GM21786 (cell line): Measurements from ENCODE around the gene WIZ.

Experiments
- ATAC-seq: cut with Tn5 transposase; IDR thresholded peaks from one replicate; pipeline ENCODE4 v1.9.1; 2021; ENCODE audit not compliant: unreplicated experiment

Gene WIZ

GRCh38 chr19:15445227-15445605 lies 4.5 kb downstream of the WIZ start:
- ATAC-seq: no peak

DNA sequence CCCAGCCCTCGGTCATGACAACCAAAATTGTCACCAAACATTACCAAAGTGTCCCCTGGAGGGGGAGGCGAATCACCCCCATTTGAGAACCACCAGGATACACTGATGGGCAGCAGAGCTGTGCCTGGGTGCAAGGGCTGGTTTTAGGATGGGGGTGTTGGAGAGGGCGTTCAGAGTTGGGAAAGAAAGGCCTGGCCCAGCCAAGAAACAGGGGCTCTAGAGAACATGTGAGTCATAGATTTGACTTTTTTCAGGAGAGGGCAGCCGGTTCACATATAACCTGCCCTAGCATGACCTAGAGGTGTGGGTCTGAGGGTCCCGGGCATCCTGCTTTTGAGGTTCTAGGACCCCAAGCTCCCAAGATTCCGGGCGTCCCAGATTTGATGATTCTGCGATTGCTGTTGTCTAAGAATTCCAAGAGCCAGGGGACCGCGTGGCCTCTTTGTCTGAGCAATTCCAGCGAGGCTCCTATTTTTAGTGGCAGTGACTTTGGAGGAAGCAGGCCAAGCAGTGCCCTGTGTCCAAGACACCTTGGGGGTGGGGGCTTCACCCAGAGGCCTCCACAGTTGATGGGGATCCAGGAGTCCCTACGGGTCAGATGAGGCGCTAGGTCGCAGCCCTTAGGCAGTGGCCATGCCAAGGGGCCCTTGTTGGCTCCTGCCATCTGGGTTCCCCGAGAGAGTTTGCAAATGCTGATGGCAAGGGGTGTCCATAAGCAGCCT lies 5.1 kb downstream of the WIZ start:
- ATAC-seq: no peak

- no peak for ATAC-seq
Measured at GRCh38 chr19:15443838-15444237, 5.9 kb downstream of the WIZ start.

DNA sequence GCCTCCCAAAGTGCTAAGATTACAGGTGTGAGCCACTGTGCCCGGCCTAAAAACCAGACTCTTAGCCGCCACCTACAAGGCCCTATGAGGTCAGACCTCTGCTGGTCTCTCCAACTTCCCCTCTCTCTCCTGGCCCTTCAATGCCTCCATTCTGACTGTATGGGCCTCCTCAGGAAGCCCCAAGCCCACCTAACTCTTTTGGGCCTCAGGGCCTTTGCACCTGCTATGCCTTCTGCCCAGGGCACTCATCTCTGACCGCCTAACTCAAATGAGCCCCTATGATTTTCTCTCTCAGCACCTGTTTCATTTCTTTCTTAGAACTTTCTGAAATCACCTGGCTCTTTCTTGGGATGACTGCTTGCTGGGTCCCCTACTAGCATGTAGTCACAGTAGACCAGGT lies 6.4 kb downstream of the WIZ start:
- ATAC-seq: no peak

DNA sequence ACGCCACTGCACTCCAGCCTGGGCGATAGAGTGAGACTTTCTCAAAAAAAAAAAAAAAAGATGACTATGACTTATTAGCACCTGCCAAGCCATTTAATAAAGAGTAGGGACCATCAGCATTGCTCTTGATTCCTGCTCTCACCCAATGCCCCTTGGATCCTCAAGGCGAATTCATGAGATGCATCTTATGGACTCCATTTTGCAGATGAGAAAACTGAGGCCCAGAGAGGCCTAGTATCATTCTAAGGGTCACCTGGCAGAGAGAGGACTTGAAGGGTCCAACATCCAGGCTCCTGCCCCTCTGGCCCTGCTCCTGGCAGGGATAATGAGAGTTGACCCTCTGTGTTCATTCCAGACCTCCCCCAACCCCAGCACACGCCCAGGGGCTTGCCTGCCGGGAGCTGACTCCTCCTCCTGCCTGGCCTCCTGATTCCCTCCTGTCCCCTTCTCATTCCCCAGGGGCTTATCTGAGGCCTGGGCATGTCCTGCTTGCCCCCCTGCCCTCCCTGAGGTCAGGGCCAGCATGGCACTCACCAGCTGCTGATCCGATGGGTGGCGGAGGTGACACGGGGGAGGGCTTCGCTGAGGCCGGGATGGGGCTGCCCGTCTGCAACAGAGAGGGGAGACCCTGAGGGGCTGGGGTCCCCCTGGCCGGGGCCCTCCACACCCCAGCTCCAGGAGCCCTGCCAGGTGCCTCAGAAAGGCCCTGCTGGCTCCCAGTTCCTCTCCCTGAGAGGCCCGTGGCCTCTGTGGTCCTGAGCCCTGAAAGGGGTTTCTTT lies 7.4 kb downstream of the WIZ start:
- ATAC-seq: no peak

DNA sequence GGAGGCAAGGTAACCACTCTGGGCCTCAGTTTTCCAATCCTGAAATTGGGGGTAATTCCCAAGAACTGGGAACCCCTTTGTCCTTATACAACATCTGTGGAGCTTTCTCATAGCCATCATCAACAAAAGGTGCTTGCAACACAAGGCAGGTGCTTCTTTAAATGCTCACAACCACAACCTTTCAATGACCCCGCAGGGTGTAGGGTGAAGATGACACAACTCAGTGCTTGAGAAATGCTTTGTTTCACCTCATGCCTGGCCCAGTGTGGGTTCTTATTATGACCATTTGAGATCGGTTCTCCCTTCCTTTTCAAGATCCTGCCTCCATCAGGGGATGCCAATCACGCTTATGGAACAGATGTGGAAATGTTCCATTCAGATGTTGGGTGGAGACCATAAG lies 8.4 kb downstream of the WIZ start:
- no peak for ATAC-seq

DNA sequence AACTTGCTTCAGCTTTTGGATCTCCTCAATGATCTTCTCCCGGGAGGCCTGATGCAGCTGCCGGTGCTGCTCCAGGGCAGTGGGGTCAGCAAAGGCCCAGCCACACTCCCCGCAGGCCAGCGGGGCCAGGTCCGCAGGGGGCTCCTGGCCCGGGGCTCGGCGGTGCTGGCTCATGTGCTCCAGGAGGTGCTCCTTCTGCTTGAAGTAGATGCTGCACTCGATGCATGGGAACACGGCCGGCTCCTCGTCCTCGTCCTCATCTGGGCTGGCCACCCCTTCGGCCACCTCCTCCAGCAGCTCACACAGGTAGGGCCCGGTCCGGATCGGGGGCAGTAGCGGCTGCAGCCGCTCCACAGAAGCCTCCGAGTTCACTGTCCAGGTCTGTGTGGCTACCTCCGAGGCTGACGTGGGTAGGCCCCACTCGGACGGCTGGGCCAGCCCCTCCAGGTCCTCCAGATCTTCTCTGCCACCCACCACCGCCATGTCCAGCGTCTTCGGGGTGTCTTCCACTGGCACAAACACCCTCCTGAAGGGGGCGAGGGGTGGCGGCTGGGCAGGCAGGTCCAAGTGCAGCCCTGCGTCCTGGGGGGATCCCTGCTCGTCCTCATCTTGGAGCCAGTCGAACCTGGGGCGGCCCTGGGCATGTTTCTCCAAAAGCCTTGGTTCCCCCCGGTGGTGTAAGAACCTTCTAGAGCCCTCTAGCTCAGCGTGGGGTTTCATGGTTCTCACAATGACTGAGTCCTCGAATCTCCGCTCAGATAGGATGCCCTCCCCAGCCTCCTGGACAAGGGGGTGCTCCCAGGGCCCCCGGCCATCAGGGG lies 9.7 kb downstream of the WIZ start:
- no peak for ATAC-seq

DNA sequence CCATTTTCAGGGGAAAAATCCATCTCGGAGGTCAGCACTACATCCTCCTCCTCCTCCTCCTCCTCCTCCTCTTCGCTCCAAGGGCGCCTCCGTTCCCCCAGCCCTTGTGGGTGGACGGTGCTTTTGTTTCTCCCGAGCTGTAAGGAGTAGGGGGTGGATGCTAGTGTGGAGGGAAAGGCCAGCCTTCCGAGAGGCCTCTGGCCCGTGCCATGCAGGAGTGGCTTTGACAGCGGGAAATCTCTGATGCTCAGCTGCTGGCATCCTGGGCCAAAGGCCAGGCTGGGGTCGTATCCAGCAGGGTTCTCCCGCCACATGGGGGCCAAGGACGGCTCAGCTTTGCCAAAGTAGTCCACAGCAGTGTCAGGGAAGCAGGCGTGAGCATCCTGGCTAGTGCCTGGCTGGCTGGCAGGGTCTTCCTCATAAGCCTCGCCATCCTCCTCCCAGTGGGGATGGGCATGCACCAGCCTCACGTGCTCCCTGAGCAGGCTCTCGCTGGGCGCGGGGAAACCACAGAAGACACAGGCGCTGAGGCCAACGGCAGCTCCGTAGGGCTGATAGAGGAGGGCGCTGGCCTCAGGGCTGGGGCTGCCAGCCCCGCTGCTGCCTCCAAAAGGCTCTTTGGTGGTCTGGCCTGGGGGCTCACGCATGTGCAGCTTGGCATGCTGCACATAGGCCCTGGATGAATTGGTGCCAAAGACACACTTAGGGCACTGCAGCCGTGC lies 10.5 kb downstream of the WIZ start:
- no peak for ATAC-seq

DNA sequence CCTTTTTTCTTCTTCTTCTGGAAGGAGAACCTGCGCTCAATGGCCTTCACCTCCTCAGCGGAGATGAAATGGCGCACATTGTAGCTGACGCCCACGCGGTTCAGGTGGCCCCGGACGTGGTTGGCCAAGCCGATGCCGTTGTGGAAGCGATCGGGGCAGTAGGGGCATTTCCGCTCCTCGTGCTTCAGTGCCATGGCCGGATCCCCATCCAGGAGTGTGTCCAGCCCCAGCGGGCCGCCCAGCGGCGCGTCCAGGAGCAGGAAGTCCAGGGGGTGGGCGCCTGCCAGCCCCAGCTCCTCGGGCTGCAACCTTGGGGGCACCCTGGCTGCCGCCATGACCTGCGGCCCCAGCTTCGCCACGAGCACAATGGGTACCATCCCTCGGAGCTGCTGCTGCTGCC lies 11.2 kb downstream of the WIZ start:
- ATAC-seq: no peak

DNA sequence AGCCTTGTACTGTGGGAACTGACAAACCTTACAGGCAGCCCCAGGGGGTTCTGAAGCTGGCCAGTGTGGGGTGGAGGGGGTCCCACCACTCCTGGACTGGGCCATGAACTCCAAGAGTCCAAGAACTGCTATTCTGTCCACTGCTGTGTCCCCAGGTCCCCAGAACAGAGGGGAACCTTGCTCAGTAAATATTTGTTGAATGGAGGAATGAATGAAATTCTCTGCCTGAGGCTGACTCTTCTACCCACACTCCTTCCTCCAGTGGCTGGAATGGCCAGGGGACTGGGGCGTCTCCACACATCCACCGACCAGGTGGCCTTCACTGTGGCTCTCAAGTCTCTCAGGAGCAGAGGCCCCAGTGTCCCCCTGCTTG lies 11.6 kb downstream of the WIZ start:
- ATAC-seq: no peak

GRCh38 chr19:15437355-15438123 lies 12.2 kb downstream of the WIZ start:
- ATAC-seq: no peak

GRCh38 chr19:15436826-15437110 lies 13.0 kb downstream of the WIZ start:
- no peak for ATAC-seq

DNA sequence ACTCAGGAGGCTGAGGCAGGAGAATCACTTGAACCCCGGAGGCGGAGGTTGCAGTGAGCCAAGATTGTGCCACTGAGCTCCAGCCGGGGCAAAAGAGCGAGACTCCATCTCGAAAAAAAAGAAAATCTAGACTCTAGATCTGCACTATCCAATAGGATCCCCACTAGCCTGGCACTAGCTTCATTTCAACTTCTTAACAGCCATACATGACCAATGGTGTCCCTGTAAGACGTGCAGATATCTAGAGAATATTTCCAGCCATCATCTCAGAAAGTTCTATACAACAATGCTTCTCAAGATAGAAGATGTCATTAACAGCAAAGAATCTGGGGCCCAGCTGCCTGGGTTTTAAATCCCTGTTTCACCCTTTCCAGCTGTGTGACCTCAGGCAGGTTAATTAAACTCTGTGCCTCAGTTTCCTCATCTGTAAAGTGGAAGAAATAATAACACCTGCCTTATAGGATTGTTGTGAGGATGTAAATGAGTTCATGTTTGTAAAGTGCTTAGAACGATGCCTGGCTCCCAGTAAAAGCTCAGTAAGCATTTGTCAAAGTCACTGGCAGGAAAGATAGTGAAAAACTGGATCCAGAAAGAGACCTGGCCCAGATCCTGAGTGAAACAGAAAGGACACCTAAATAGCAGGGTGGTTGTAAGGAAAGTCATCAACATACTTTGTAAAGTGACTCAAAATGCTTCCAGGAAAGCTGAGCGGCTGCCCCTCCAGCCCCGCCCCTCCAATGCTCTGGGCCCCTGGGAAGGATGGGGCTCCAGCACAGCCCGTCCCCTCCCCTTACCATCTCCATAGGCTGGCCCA lies 13.5 kb downstream of the WIZ start:
- no peak for ATAC-seq

DNA sequence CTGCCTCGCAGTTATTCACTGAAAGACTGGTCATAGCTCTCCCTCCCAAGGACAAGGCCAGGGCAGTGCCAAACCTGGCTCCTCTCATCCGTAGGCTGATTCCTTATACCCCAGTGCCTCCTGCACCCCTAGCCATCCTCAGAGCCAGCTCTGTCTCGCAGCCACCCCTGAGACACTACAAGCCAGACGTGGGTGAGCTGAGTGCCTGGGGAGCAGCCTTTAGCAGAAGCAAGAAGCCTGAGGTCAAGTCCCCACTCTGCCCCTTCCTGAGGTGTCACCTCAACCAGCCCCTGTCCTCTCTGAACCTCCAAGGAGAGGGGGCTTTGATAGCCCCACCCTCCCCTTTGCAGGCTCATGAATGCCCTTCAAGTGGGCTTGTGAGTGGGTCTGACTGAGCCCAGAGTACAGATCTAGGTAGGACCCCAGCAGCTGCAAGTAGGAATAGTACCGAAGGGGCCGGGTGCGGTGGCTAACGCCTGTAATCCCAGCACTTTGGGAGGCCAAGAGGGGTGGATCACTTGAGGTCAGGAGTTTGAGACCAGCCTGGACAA lies 16.2 kb downstream of the WIZ start:
- ATAC-seq: no peak

- ATAC-seq: no peak
Measured at GRCh38 chr19:15432629-15433518, 16.9 kb downstream of the WIZ start.

DNA sequence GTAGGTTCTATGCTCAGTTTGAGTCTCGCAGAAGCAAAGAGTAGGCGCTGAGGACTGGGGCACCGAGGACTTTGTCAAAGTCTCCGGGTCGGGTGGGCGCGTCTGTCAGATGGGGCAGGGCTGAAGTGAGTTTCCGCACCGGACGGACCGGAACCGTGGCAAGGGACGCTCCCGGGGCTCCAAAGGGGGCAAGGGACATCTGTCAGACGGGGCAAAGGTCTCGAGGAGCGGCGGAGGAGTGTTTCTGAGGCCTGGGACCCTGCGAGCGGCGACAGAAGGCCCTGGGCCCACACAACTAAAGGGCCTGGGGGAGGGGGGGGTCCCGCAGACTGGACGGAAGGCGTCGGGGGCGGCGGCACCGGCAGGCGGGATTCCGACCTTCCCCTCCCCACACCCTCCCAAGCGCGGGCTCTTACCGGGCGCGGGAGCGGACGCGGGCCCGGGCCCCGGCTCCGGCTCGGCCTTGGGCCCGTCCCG lies 17.7 kb downstream of the WIZ start:
- no peak for ATAC-seq

DNA sequence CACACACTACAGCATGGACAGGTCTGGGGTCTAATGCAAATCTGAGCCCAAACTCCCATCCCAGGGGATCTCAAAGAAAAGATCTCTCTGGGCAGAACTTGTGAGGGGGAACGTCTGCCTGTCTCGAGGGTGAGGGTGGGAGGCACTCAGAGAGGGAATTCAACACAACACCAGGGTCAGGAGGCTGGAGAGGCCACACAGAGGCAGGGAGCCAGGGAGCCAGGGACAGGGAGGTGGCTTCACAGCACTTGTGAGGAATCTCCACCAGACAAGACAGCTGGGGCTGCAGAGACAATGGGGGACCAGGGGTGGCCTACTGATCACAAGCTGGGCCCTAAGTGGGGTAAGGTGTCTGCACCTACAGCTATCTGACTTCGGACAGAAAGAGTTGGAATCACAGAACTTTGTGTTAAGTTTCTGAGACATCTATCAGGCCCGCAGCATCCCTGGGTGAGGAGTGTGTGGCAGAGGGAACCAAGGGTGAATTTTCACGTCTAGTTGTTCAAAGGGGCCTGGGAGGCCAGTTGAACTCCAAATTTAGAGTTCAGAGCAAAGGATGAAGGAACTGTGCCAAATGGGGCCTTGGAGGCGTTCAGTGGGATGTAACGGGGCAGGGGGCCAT lies 18.2 kb downstream of the WIZ start:
- no peak for ATAC-seq

- ATAC-seq: no peak
Measured at GRCh38 chr19:15430526-15431120, 19.1 kb downstream of the WIZ start.
